ENCODE measurements around the gene DCST2. TPM values are rescaled to one million over a fixed set of nuclear protein-coding genes. Genes with fewer than 3 reads are reported as not detected.

The DCST2 gene
- total and polyA plus RNA-seq, 9 of the 15 experiments (the other 6 are each of a cell fraction or from before 2014, with no cell fraction given): 0.09 to 0.49 (median 0.11) TPM; not detected in 3

GRCh38 chr1:155001675-155002463 lies 31.7 kb downstream of the DCST2 start (continued):
- peak; percentile 75 for TF ChIP-seq PBX2 (CRISPR knock-in tag; IDR thresholded peaks at IDR 0.05; ENCODE audit: low read depth)
- TF ChIP-seq PBX2 (tag; conservative IDR thresholded peaks at IDR 0.05; ENCODE audit: low read depth): peak; percentile 95
- TF ChIP-seq GABPB2 (CRISPR knock-in tag; conservative IDR thresholded peaks at IDR 0.05): no peak
- TF ChIP-seq TAL1 (IDR thresholded peaks at IDR 0.05): 0 out of 2 replicates have a peak, but pooled peaks have one; percentile 9
- TF ChIP-seq STAT6 (CRISPR knock-in tag; IDR thresholded peaks at IDR 0.05): no peak
- TF ChIP-seq ZNF347 (CRISPR knock-in tag; IDR thresholded peaks at IDR 0.05; ENCODE audit: low read depth): no peak
- TF ChIP-seq TCF15 (CRISPR knock-in tag; IDR thresholded peaks at IDR 0.05): no peak
- no peak for TF ChIP-seq RBM15 (IDR thresholded peaks at IDR 0.05; ENCODE audit: insufficient read depth, low read length)
- TF ChIP-seq HDAC6 (IDR thresholded peaks at IDR 0.05; ENCODE audit: low read depth, low read length): no peak
- no peak for TF ChIP-seq SMAD3 (CRISPR knock-in tag; conservative IDR thresholded peaks at IDR 0.05)
- no peak for TF ChIP-seq CAMTA2 (CRISPR knock-in tag; conservative IDR thresholded peaks at IDR 0.05)

Measured in K562 (cell line).